ENCODE measurements around the gene LSM2.

DNA sequence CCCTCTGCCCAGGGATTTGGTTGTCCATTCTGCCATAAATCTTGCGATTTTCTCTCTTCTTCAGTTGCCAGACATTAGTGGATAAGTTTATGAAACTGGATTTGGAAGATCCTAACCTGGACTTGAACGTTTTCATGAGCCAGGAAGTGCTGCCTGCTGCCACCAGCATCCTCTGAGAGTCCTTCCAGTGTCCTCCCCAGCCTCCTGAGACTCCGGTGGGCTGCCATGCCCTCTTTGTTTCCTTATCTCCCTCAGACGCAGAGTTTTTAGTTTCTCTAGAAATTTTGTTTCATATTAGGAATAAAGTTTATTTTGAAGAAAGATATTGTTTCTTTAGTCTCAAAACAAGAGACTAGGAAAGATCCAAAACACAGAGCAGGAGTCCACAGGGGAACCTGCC is 44.4 kb downstream of the LSM2 start, which contains the start of gene SAPCD1:
- TF ChIP-seq, protein P1, sequence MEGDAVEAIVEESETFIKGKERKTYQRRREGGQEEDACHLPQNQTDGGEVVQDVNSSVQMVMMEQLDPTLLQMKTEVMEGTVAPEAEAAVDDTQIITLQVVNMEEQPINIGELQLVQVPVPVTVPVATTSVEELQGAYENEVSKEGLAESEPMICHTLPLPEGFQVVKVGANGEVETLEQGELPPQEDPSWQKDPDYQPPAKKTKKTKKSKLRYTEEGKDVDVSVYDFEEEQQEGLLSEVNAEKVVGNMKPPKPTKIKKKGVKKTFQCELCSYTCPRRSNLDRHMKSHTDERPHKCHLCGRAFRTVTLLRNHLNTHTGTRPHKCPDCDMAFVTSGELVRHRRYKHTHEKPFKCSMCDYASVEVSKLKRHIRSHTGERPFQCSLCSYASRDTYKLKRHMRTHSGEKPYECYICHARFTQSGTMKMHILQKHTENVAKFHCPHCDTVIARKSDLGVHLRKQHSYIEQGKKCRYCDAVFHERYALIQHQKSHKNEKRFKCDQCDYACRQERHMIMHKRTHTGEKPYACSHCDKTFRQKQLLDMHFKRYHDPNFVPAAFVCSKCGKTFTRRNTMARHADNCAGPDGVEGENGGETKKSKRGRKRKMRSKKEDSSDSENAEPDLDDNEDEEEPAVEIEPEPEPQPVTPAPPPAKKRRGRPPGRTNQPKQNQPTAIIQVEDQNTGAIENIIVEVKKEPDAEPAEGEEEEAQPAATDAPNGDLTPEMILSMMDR (IDR thresholded peaks at IDR 0.05; ENCODE audit: low read depth, low read length), result no peak
- TF ChIP-seq EZH2phosphoT487 (IDR thresholded peaks at IDR 0.05; ENCODE audit: low read depth), result no peak
